NOMO-1 (cell line): ENCODE measurements around the gene FMNL1.

Source experiments
- DNase-seq, 2 experiments: peaks; one replicate each; lab custom pipeline; 2025; ENCODE audit not compliant: unreplicated experiment in 2 of 2; lab: John Stamatoyannopoulos, UW

The FMNL1 gene

GRCh38 chr17:45296833-45297124 lies 75.1 kb downstream of the FMNL1 start:
- DNase-seq: no peak
